Measurements from ENCODE around the gene YAP1.

DNA sequence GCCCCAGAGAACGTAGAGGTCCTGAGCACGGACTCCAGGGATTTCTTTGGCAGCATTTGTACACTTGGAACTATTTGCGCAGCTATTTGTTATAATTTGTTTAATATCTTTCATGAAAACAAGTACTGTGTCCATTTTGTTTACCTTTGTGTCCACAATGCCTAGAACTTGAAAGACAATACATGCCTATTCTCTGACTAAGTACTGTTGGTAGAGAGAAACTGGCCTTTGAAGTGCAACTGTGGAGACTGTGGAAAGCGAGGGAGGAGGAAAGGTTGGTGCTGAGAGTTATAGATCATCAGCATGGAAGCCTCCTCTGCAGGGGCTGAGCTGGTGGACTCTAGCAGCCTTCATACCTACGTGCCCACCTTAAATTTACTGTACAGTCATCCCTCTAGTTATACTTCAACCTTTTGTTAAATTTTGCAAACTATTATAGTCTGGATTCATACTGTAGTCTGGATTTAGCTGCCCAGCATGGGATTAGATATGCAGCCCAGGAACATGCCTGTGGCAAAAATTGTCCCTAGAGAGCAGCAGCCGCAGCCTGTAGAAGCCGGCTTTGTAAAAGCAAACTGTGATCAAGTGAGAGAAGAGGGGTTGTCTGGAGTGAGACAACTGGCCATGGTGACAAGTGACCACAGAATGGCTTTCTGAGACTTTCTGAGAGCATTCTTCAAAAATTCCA lies 24.2 kb upstream of the YAP1 start:
- TF ChIP-seq, protein P1, sequence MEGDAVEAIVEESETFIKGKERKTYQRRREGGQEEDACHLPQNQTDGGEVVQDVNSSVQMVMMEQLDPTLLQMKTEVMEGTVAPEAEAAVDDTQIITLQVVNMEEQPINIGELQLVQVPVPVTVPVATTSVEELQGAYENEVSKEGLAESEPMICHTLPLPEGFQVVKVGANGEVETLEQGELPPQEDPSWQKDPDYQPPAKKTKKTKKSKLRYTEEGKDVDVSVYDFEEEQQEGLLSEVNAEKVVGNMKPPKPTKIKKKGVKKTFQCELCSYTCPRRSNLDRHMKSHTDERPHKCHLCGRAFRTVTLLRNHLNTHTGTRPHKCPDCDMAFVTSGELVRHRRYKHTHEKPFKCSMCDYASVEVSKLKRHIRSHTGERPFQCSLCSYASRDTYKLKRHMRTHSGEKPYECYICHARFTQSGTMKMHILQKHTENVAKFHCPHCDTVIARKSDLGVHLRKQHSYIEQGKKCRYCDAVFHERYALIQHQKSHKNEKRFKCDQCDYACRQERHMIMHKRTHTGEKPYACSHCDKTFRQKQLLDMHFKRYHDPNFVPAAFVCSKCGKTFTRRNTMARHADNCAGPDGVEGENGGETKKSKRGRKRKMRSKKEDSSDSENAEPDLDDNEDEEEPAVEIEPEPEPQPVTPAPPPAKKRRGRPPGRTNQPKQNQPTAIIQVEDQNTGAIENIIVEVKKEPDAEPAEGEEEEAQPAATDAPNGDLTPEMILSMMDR (IDR thresholded peaks at IDR 0.05; ENCODE audit: insufficient read depth, low read length, poor library complexity, severe bottlenecking): no peak
- TF ChIP-seq EZH2phosphoT487 (conservative IDR thresholded peaks at IDR 0.05; ENCODE audit: low read length): no peak
